RWPE1 (cell line): Measurements from ENCODE around the gene ZNF639.

ENCODE experiments used
- CTCF ChIA-PET: fragments of 350-600 bp; sonication (Branson Sonifier 250); formaldehyde crosslinking; extraction: SDS; loops from one replicate; lab custom pipeline; 2021; lab: Yijun Ruan, JAX
- POLR2A ChIA-PET: fragments of 400-600 bp; formaldehyde crosslinking; extraction: SDS; loops from one replicate; lab custom pipeline; 2020; ENCODE audit warnings: antibody characterized with exemption; ENCODE audit not compliant: low non-redundant PET; lab: Yijun Ruan, JAX
- DNase-seq: peaks from one replicate; pipeline ENCODE4 v3.0.0; 2012; ENCODE audit warnings: low spot score
- H3K27ac ChIP-seq: fragments of 450-650 bp; 2 replicates; pipeline ENCODE4 v1.5.1; 2017
- CTCF ChIP-seq: fragments of 450-650 bp; conservative IDR thresholded peaks from 2 replicates; pipeline ENCODE4 v1.5.1; 2017; ENCODE audit warnings: low read depth, mild to moderate bottlenecking

Gene ZNF639

GRCh38 chr3:179324270-179324754 lies 1.5 kb downstream of the ZNF639 start:
- CTCF ChIA-PET, result no interaction called here
- DNase-seq, result peak; percentile 41
- POLR2A ChIA-PET, result no interaction called here
- TF ChIP-seq CTCF, result no peak
- no peak overlapping the region for H3K27ac ChIP-seq

- no peak for DNase-seq
- H3K27ac ChIP-seq, result no peak overlapping the region
- no peak for TF ChIP-seq CTCF
- ChIA-PET POLR2A (no interaction called here), CTCF (interaction anchor here (0.7 kb wide), 1 partner anchor 9 kb away, joined by 3 read pairs; no protein-coding TSS in a partner anchor)
These were observed 7.6 kb downstream of the ZNF639 start for GRCh38 chr3:179330438-179330837.

DNA sequence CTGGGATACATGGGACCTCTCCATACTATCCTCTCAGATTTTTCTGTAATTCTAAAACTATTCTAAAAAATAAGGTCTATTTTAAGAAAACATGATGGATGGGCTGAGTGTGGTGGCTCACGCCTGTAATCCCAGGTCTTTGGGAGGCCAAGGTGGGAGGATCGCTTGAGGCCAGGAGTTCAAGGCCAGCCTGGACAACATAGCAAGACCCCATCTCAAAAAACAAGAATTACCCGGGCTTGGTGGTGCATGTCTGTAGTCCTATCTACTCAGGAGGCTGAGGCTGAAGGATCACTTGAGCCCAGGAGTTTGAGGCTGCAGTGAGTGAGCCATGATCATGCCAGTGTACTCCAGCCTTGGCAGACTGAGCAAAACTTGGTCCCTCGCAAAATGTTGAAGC lies 9.4 kb downstream of the ZNF639 start:
- no peak overlapping the region for H3K27ac ChIP-seq
- ChIA-PET CTCF (no interaction called here), POLR2A (no interaction called here)
- no peak for TF ChIP-seq CTCF
- DNase-seq, result no peak

GRCh38 chr3:179333084-179333483 lies 10.3 kb downstream of the ZNF639 start:
- no peak for DNase-seq
- ChIA-PET CTCF (no interaction called here), POLR2A (no interaction called here)
- H3K27ac ChIP-seq, result no peak overlapping the region
- no peak for TF ChIP-seq CTCF

- ChIA-PET POLR2A (no interaction called here), CTCF (interaction anchor here (0.7 kb wide), 1 partner anchor 17 kb away, joined by 5 read pairs; no protein-coding TSS in a partner anchor)
- TF ChIP-seq CTCF, result no peak
- H3K27ac ChIP-seq, result no peak overlapping the region
- DNase-seq, result no peak
These were observed 13.6 kb downstream of the ZNF639 start for GRCh38 chr3:179336345-179336929.

GRCh38 chr3:179347345-179348194 lies 24.7 kb downstream of the ZNF639 start, which contains the start of gene MFN1:
Gene MFN1 (plus strand): TSS chr3:179347709. CDS start chr3:179348852, 1,143 bp downstream.
- POLR2A ChIA-PET, result no interaction called here
- CTCF ChIA-PET, result no interaction called here

More at GRCh38 chr3:179347345-179348194, 24.7 kb downstream of the ZNF639 start, which contains the start of gene MFN1:
- TF ChIP-seq CTCF, result no peak
- DNase-seq, result peak; percentile 90
- H3K27ac ChIP-seq, result peak within 1 kb of the TSS; percentile 83
